ENCODE measurements around the gene NUBP1.

GRCh38 chr16:10777356-10777755, 33.7 kb downstream of the NUBP1 start:
- TF ChIP-seq CTCF (IDR thresholded peaks at IDR 0.05; ENCODE audit: low read depth, low read length) (no peak), EZH2phosphoT487 (IDR thresholded peaks at IDR 0.05; ENCODE audit: low read depth) (no peak)
